IMR-90 (cell line): ENCODE measurements around the gene S100A12. TPM values are rescaled to one million over a fixed set of nuclear protein-coding genes. Genes with fewer than 3 reads are reported as not detected.

Source experiments
- ATAC-seq: fragments of 200-7000 bp; cut with Tn5 transposase; 2 replicates; pipeline ENCODE4 v1.9.1; 2020; ENCODE audit warnings: low read depth, mild to moderate bottlenecking, moderate library complexity
- BruUV-seq: library from RNA; stranded (reverse); fragments of 400-500 nt; replicated peaks from 2 replicates; lab custom pipeline; 2021; lab: Mats Ljungman, UMichigan
- CTCF ChIA-PET: fragments of 300-600 bp; formaldehyde crosslinking; extraction: SDS; loops from one replicate; lab custom pipeline; 2021; ENCODE audit warnings: antibody characterized with exemption; lab: Yijun Ruan, JAX
- POLR2A ChIA-PET: fragments of 300-600 bp; sonication (Branson Sonifier 250); formaldehyde crosslinking; loops from one replicate; lab custom pipeline; 2022; ENCODE audit warnings: antibody characterized with exemption; ENCODE audit not compliant: unreplicated experiment; lab: Charles Lee
- DNase-seq: peaks from one replicate; pipeline ENCODE4 v3.0.0; 2013
- H2AFZ ChIP-seq: replicated peaks from 2 replicates; pipeline ENCODE3; 2013; ENCODE audit warnings: low read length, mild to moderate bottlenecking; ENCODE audit not compliant: poor library complexity
- H2AK5ac ChIP-seq: 2 replicates; pipeline ENCODE4 v1.6.1; 2013; ENCODE audit warnings: low read depth, low read length, inconsistent platforms
- H2AK9ac ChIP-seq: replicated peaks from 2 replicates; pipeline ENCODE3; 2013; ENCODE audit warnings: mild to moderate bottlenecking, low read depth, low read length, moderate library complexity; ENCODE audit not compliant: poor library complexity
- H2BK120ac ChIP-seq: 2 replicates; pipeline ENCODE4 v1.6.1; 2013; ENCODE audit warnings: low read depth, low read length, inconsistent platforms
- H2BK15ac ChIP-seq: 3 replicates; pipeline ENCODE4 v1.6.1; 2013; ENCODE audit warnings: low read depth, low read length, inconsistent platforms
- H2BK20ac ChIP-seq: 2 replicates; pipeline ENCODE4 v1.6.1; 2013; ENCODE audit warnings: low read depth, mild to moderate bottlenecking, inconsistent platforms, low read length, moderate library complexity
- H2BK5ac ChIP-seq: 2 replicates; pipeline ENCODE4 v1.6.1; 2013; ENCODE audit warnings: mild to moderate bottlenecking, low read depth, low read length, inconsistent platforms; ENCODE audit not compliant: poor library complexity, severe bottlenecking
- H3K14ac ChIP-seq: replicated peaks from 2 replicates; pipeline ENCODE4 v1.6.1; 2013; ENCODE audit warnings: low read depth, low read length, inconsistent platforms
- H3K18ac ChIP-seq: 2 replicates; pipeline ENCODE4 v1.6.1; 2013; ENCODE audit warnings: low read depth, low read length, control low read depth
- H3K23ac ChIP-seq: 2 replicates; pipeline ENCODE4 v1.6.1; 2013; ENCODE audit warnings: low read depth, low read length, inconsistent platforms
- H3K27ac ChIP-seq: 2 replicates; pipeline ENCODE4 v1.5.1; 2013; ENCODE audit warnings: mild to moderate bottlenecking, control low read depth, low read length; ENCODE audit not compliant: insufficient read depth
- H3K27me3 ChIP-seq: 2 replicates; pipeline ENCODE4 v1.6.1; 2013; ENCODE audit warnings: low read length; ENCODE audit not compliant: control insufficient read depth, insufficient read depth
- H3K36me3 ChIP-seq: 2 replicates; pipeline ENCODE4 v1.6.1; 2013; ENCODE audit warnings: low read length, mixed read lengths; ENCODE audit not compliant: control insufficient read depth, insufficient read depth
- H3K4ac ChIP-seq: 2 replicates; pipeline ENCODE4 v1.6.1; 2013; ENCODE audit warnings: low read depth, low read length, inconsistent platforms
- H3K4me1 ChIP-seq: 2 replicates; pipeline ENCODE4 v1.6.1; 2013; ENCODE audit warnings: low read length, mixed read lengths; ENCODE audit not compliant: control insufficient read depth, insufficient read depth
- H3K4me2 ChIP-seq: 2 replicates; pipeline ENCODE4 v1.6.1; 2013; ENCODE audit warnings: low read depth, mild to moderate bottlenecking, control low read depth, low read length, moderate library complexity
- H3K4me3 ChIP-seq: 2 replicates; pipeline ENCODE4 v1.5.1; 2013; ENCODE audit warnings: low read depth, mild to moderate bottlenecking, control low read depth, low read length, moderate library complexity; ENCODE audit not compliant: insufficient read depth
- H3K56ac ChIP-seq: 2 replicates; pipeline ENCODE4 v1.6.1; 2013; ENCODE audit warnings: low read length, inconsistent platforms; ENCODE audit not compliant: insufficient read depth; ENCODE audit errors: extremely low read depth
- H3K79me1 ChIP-seq, 2 experiments: 2 replicates each; pipeline ENCODE4 v1.6.1; 2013; ENCODE audit warnings: low read length in 2 of 2, inconsistent platforms in 1 of 2, low read depth in 1 of 2
- H3K9ac ChIP-seq: 2 replicates; pipeline ENCODE4 v1.6.1; 2013; ENCODE audit warnings: low read depth, low read length, control low read depth
- H3K9me1 ChIP-seq: 2 replicates; pipeline ENCODE4 v1.6.1; 2013; ENCODE audit warnings: low read length, inconsistent platforms; ENCODE audit not compliant: insufficient read depth
- H3K9me3 ChIP-seq: 2 replicates; pipeline ENCODE4 v1.6.1; 2013; ENCODE audit warnings: low read length; ENCODE audit not compliant: control insufficient read depth, insufficient read depth
- H4K20me1 ChIP-seq: 2 replicates; pipeline ENCODE4 v1.6.1; 2013; ENCODE audit warnings: low read length, inconsistent platforms; ENCODE audit not compliant: insufficient read depth
- H4K5ac ChIP-seq: 2 replicates; pipeline ENCODE4 v1.6.1; 2013; ENCODE audit warnings: mild to moderate bottlenecking, low read depth, low read length, control low read depth
- H4K8ac ChIP-seq, 2 experiments: 2 replicates each; pipeline ENCODE4 v1.6.1; 2013; ENCODE audit warnings: low read depth in 2 of 2, low read length in 2 of 2, control low read depth in 1 of 2, inconsistent platforms in 1 of 2
- H4K91ac ChIP-seq: 2 replicates; pipeline ENCODE4 v1.6.1; 2013; ENCODE audit warnings: low read depth, low read length, inconsistent platforms; ENCODE audit not compliant: insufficient read depth
- BHLHE40 ChIP-seq: fragments of 150-350 bp; IDR thresholded peaks from 2 replicates; pipeline ENCODE4 v1.6.1; 2016; ENCODE audit warnings: mild to moderate bottlenecking, low read depth, low read length
- FOS ChIP-seq: fragments of 150-350 bp; IDR thresholded peaks from 2 replicates; pipeline ENCODE4 v1.6.1; 2016; ENCODE audit warnings: low read depth, low read length
- MAFK ChIP-seq: IDR thresholded peaks from 2 replicates; pipeline ENCODE4 v1.6.1; 2012; ENCODE audit warnings: low read depth, low read length, improper control_type of control experiment
- POLR2A ChIP-seq: IDR thresholded peaks from 2 replicates; pipeline ENCODE4 v1.6.1; 2012; ENCODE audit warnings: mild to moderate bottlenecking, low read depth, low read length
- RAD21 ChIP-seq: IDR thresholded peaks from 2 replicates; pipeline ENCODE4 v1.6.1; 2012; ENCODE audit warnings: low read length, improper control_type of control experiment
- SMC3 ChIP-seq: fragments of 150-350 bp; IDR thresholded peaks from 2 replicates; pipeline ENCODE4 v1.6.1; 2016; ENCODE audit warnings: low read depth, mild to moderate bottlenecking, antibody characterized with exemption, low read length, moderate library complexity
- WGBS, 2 experiments: methylation state at CpG; one replicate each; pipeline versions ENCODE4 v1.1.5 to v1.1.7; 2013; ENCODE audit warnings: missing lambda C conversion rate in 2 of 2; ENCODE audit not compliant: insufficient read length in 1 of 2; ENCODE audit errors: extremely low coverage in 2 of 2; 5-methylcytosine and 5-hydroxymethylcytosine counted together
- dilution Hi-C: fragments of 300-500 bp; cut with HindIII; formaldehyde crosslinking; loops from one replicate; pipeline ENCODE4 v1.14.3; 2018; ENCODE audit warnings: low sequenced_read_pairs; ENCODE audit not compliant: unreplicated experiment
- in situ Hi-C: fragments of 300-500 bp; cut with MboI; formaldehyde crosslinking; loops from 3 replicates; pipeline ENCODE4 v1.14.3; 2019; ENCODE audit warnings: low sequenced_read_pairs, inconsistent platforms, mixed read lengths
- intact Hi-C: fragments of 100-400 bp; cut with micrococcal nuclease; formaldehyde crosslinking; loops from 2 replicates; pipeline ENCODE4 v1.10.0; 2022
- polyA plus RNA-seq, 3 experiments: library from polyadenylated mRNA; depleted of rRNA; stranded (reverse); fragments of >200 nt; gene quantifications; 2 replicates each; pipeline ENCODE4 v1.2.3, GENCODE V29; 2012; ENCODE audit warnings: low replicate concordance in 1 of 3
- total RNA-seq: library from RNA; depleted of rRNA; stranded (reverse); fragments of >200 nt; gene quantifications from 2 replicates; pipeline ENCODE4 v1.2.3, GENCODE V29; 2012
- TF ChIP-seq, protein P1 (sequence below): fragments of 150-350 bp; IDR thresholded peaks from 2 replicates; pipeline ENCODE4 v1.6.1; 2017; ENCODE audit warnings: mild to moderate bottlenecking, antibody characterized with exemption, low read length, low read depth

The S100A12 gene
- total and polyA plus RNA-seq, 2 of the 4 experiments (the other 2 are of a cell fraction): not detected

DNA sequence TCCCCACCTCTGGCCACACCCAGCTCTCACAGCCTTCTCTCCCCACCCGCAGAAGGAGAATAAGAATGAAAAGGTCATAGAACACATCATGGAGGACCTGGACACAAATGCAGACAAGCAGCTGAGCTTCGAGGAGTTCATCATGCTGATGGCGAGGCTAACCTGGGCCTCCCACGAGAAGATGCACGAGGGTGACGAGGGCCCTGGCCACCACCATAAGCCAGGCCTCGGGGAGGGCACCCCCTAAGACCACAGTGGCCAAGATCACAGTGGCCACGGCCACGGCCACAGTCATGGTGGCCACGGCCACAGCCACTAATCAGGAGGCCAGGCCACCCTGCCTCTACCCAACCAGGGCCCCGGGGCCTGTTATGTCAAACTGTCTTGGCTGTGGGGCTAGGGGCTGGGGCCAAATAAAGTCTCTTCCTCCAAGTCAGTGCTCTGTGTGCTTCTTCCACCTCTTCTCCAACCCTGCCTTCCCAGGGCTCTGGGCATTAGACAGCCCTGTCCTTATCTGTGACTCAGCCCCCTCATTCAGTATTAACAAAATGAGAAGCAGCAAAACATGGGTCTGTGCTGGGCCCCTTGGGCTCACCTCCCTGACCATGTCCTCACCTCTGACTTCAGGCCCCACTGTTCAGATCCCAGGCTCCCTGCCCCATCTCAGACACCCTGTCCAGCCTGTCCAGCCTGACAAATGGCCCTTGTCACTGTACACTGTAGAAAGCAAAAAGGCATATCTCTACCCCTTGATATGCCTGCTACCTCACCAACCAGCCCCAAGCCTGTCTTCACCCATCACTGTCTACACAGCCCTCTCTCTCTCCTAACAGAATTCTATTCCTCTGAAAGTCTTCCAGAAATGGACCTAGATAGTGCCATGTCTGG is 14.6 kb downstream of the S100A12 start (continued):
- TF ChIP-seq RAD21: no peak

DNA sequence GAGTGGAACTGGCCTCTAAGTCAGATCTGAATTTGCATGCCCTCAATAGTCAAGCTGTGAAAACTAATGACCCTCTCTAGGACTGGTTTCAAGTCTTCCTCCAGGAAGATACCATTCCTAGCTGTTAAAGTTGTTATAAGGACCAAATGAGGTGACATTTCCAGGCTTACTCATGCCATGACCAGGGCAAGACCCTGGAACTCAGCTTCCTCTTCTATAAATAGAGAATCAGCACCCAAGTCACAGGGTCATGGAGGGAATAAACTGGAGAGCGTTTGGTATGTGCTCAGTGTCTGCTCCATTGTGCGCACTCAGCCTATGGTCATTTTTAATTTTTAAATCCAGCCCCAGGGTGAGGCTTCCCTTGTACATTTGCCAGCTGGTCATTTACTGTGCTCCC is 15.2 kb downstream of the S100A12 start:
- Histone ChIP-seq H3K4ac (no peak overlapping the region), H3K4me3 (no peak overlapping the region), H3K56ac (no peak overlapping the region), H3K9me3 (no peaks in the 10 kb centered on the region), H4K20me1 (no peaks in the 10 kb centered on the region), H2BK20ac (no peak overlapping the region), H4K8ac (no peak overlapping the region), H3K4me1 (no peaks in the 10 kb centered on the region), H2BK120ac (no peak overlapping the region), H3K18ac (no peak overlapping the region), H2BK15ac (no peak overlapping the region), H2AK9ac (no peak overlapping the region), H4K5ac (no peak overlapping the region), H3K27ac (no peak overlapping the region), H2BK5ac (no peak overlapping the region), H4K91ac (no peak overlapping the region), H3K9me1 (no peaks in the 10 kb centered on the region), H3K9ac (no peak overlapping the region), H3K4me2 (no peak overlapping the region), H3K27me3 (peaks cover 15% of the 10 kb centered on the region), H2AK5ac (no peak overlapping the region), H3K36me3 (no peaks in the 10 kb centered on the region), H2AFZ (no peak overlapping the region), H3K14ac (no peak overlapping the region), H3K79me1 (no peaks in the 10 kb centered on the region), H3K23ac (no peak overlapping the region)
- intact Hi-C loops (no loop called here), dilution Hi-C loops (no loop called here), in situ Hi-C loops (no loop called here)
- DNase-seq: no peak
- BruUV-seq: no TSS peak
- CTCF ChIA-PET: no interaction called here
- no peak for ATAC-seq
- TF ChIP-seq, protein P1, sequence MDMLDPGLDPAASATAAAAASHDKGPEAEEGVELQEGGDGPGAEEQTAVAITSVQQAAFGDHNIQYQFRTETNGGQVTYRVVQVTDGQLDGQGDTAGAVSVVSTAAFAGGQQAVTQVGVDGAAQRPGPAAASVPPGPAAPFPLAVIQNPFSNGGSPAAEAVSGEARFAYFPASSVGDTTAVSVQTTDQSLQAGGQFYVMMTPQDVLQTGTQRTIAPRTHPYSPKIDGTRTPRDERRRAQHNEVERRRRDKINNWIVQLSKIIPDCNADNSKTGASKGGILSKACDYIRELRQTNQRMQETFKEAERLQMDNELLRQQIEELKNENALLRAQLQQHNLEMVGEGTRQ: no peak
- TF ChIP-seq POLR2A (no peak), MAFK (no peak), FOS (no peak), BHLHE40 (no peak), SMC3 (no peak)
- WGBS, 2 experiments: 100% methylated on average over 1 of the region's 2 CpGs; no CpG with 5 or more reads in 1 of the 2 experiments
- POLR2A ChIA-PET: no interaction called here
